Measurements from ENCODE around the gene CNTN4.
A peak's percentile ranks its signal among the peaks of the same experiment; 100 is the strongest.

CNTN4 gene

GRCh38 chr3:2727610-2728318, 629.1 kb downstream of the CNTN4 start:
- H3K4me3 ChIP-seq (ENCODE audit: low read depth, low read length) = no peak overlapping the region

GRCh38 chr3:2731843-2732242, 633.2 kb downstream of the CNTN4 start:
- no peak for DNase-seq (ENCODE audit: low read depth)
- no peak overlapping the region for H3K4me3 ChIP-seq (ENCODE audit: low read depth, low read length)
- no peak for TF ChIP-seq CTCF (conservative IDR thresholded peaks at IDR 0.05; ENCODE audit: low read depth, low read length)

More at GRCh38 chr3:2727610-2728318, 629.1 kb downstream of the CNTN4 start:
- TF ChIP-seq CTCF (conservative IDR thresholded peaks at IDR 0.05; ENCODE audit: low read depth, low read length) = no peak
- no peak for DNase-seq (ENCODE audit: low read depth)

GRCh38 chr3:2735392-2735894, 636.8 kb downstream of the CNTN4 start:
- no peak for TF ChIP-seq CTCF (conservative IDR thresholded peaks at IDR 0.05; ENCODE audit: low read depth, low read length)
- DNase-seq (ENCODE audit: low read depth) = no peak
- no peak overlapping the region for H3K4me3 ChIP-seq (ENCODE audit: low read depth, low read length)

GRCh38 chr3:2741516-2741915, 642.9 kb downstream of the CNTN4 start:
- DNase-seq (ENCODE audit: low read depth) = no peak
- no peak overlapping the region for H3K4me3 ChIP-seq (ENCODE audit: low read depth, low read length)
- TF ChIP-seq CTCF (conservative IDR thresholded peaks at IDR 0.05; ENCODE audit: low read depth, low read length) = no peak

- DNase-seq (ENCODE audit: low read depth) = no peak
- TF ChIP-seq CTCF (conservative IDR thresholded peaks at IDR 0.05; ENCODE audit: low read depth, low read length) = no peak
These were observed 666.4 kb downstream of the CNTN4 start for GRCh38 chr3:2765002-2765579.

GRCh38 chr3:2770451-2770850, 671.8 kb downstream of the CNTN4 start:
- TF ChIP-seq CTCF (conservative IDR thresholded peaks at IDR 0.05; ENCODE audit: low read depth, low read length) = no peak
- peak; percentile 1 for DNase-seq (ENCODE audit: low read depth)

More at GRCh38 chr3:2765002-2765579, 666.4 kb downstream of the CNTN4 start:
- no peak overlapping the region for H3K4me3 ChIP-seq (ENCODE audit: low read depth, low read length)

More at GRCh38 chr3:2770451-2770850, 671.8 kb downstream of the CNTN4 start:
- no peak overlapping the region for H3K4me3 ChIP-seq (ENCODE audit: low read depth, low read length)

Measured in choroid plexus epithelial cell (primary cell).